ENCODE data around the gene ARMCX4. TPM values are rescaled to one million over a fixed set of nuclear protein-coding genes. Genes with fewer than 3 reads are reported as not detected.

ARMCX4 gene
- total RNA-seq, 1 experiment from 2014 or later = 6.5 TPM

GRCh38 chrX:101482296-101482695, 3.0 kb upstream of the ARMCX4 start:
- no peaks in the 10 kb centered on the region for H3K4me1 ChIP-seq (replicated peaks; ENCODE audit: insufficient read depth)
- CTCF ChIA-PET = no interaction called here
- BruUV-seq (replicated peaks) = no TSS peak
- H3K9me3 ChIP-seq (ENCODE audit: insufficient read depth, low read depth) = no peaks in the 10 kb centered on the region
- DNase-seq = no peak
- no peaks in the 10 kb centered on the region for H3K79me2 ChIP-seq (ENCODE audit: low read depth)
- H2AFZ ChIP-seq = no peak overlapping the region
- TF ChIP-seq CTCF (conservative IDR thresholded peaks at IDR 0.05) (no peak), EZH2 (IDR thresholded peaks at IDR 0.05; ENCODE audit: low read depth) (no peak)
- no peaks in the 10 kb centered on the region for H3K27me3 ChIP-seq (ENCODE audit: insufficient read depth, low read depth)
- H3K4me3 ChIP-seq = no peak overlapping the region
- H3K9me2 ChIP-seq (ENCODE audit: insufficient read depth) = no peaks in the 10 kb centered on the region
- POLR2A ChIA-PET (ENCODE audit: unreplicated experiment) = no interaction called here
- no peak overlapping the region for H3K4me2 ChIP-seq
- H4K20me1 ChIP-seq (ENCODE audit: insufficient read depth) = no peaks in the 10 kb centered on the region
- H3K27ac ChIP-seq = no peak overlapping the region
- no peaks in the 10 kb centered on the region for H3F3A ChIP-seq (ENCODE audit: insufficient read depth, low read depth)
- no peaks in the 10 kb centered on the region for H3K36me3 ChIP-seq (ENCODE audit: low read depth)
- intact Hi-C loops (cut with micrococcal nuclease; ENCODE audit: unreplicated experiment) = no loop called here

- DNase-seq = no peak
- H3K4me2 ChIP-seq = no peak overlapping the region
- no peaks in the 10 kb centered on the region for H3K27me3 ChIP-seq (ENCODE audit: insufficient read depth, low read depth)
- intact Hi-C loops (cut with micrococcal nuclease; ENCODE audit: unreplicated experiment) = no loop called here
- no peaks in the 10 kb centered on the region for H4K20me1 ChIP-seq (ENCODE audit: insufficient read depth)
- BruUV-seq (replicated peaks) = no TSS peak
- no peaks in the 10 kb centered on the region for H3K9me3 ChIP-seq (ENCODE audit: insufficient read depth, low read depth)
- no peaks in the 10 kb centered on the region for H3K4me1 ChIP-seq (replicated peaks; ENCODE audit: insufficient read depth)
- no peak for TF ChIP-seq CTCF (conservative IDR thresholded peaks at IDR 0.05)
- no peak for TF ChIP-seq EZH2 (IDR thresholded peaks at IDR 0.05; ENCODE audit: low read depth)
- H3K4me3 ChIP-seq = no peak overlapping the region
- H2AFZ ChIP-seq = no peak overlapping the region
- H3K27ac ChIP-seq = no peak overlapping the region
- H3F3A ChIP-seq (ENCODE audit: insufficient read depth, low read depth) = no peaks in the 10 kb centered on the region
- CTCF ChIA-PET = no interaction called here
- H3K36me3 ChIP-seq (ENCODE audit: low read depth) = no peaks in the 10 kb centered on the region
- POLR2A ChIA-PET (ENCODE audit: unreplicated experiment) = interaction anchor here (0.7 kb wide), 1 partner anchor 834 kb away, joined by 5 read pairs; no protein-coding TSS in a partner anchor
- no peaks in the 10 kb centered on the region for H3K79me2 ChIP-seq (ENCODE audit: low read depth)
- no peaks in the 10 kb centered on the region for H3K9me2 ChIP-seq (ENCODE audit: insufficient read depth)
Observed at GRCh38 chrX:101483705-101484104, 1.6 kb upstream of the ARMCX4 start.

GRCh38 chrX:101484135-101484534, 1.1 kb upstream of the ARMCX4 start:
- TF ChIP-seq EZH2 (IDR thresholded peaks at IDR 0.05; ENCODE audit: low read depth) (no peak), CTCF (conservative IDR thresholded peaks at IDR 0.05) (no peak)
- H3K4me3 ChIP-seq = no peak overlapping the region
- H3K79me2 ChIP-seq (ENCODE audit: low read depth) = no peaks in the 10 kb centered on the region
- DNase-seq = no peak
- intact Hi-C loops (cut with micrococcal nuclease; ENCODE audit: unreplicated experiment) = no loop called here
- no TSS peak for BruUV-seq (replicated peaks)
- no peaks in the 10 kb centered on the region for H3K4me1 ChIP-seq (replicated peaks; ENCODE audit: insufficient read depth)
- no peak overlapping the region for H3K27ac ChIP-seq
- H2AFZ ChIP-seq = no peak overlapping the region
- H3F3A ChIP-seq (ENCODE audit: insufficient read depth, low read depth) = no peaks in the 10 kb centered on the region
- H3K9me2 ChIP-seq (ENCODE audit: insufficient read depth) = no peaks in the 10 kb centered on the region
- no peaks in the 10 kb centered on the region for H4K20me1 ChIP-seq (ENCODE audit: insufficient read depth)
- H3K27me3 ChIP-seq (ENCODE audit: insufficient read depth, low read depth) = no peaks in the 10 kb centered on the region
- no peak overlapping the region for H3K4me2 ChIP-seq
- ChIA-PET POLR2A (ENCODE audit: unreplicated experiment) (no interaction called here), CTCF (no interaction called here)
- H3K9me3 ChIP-seq (ENCODE audit: insufficient read depth, low read depth) = no peaks in the 10 kb centered on the region
- no peaks in the 10 kb centered on the region for H3K36me3 ChIP-seq (ENCODE audit: low read depth)
